Measurements from ENCODE around the gene CSAG3.
"Not testable (repeated sequence)": the region's sequence is repeated elsewhere in the genome, so short reads cannot be mapped to it uniquely, and the experiment has no call there.

The CSAG3 gene

DNA sequence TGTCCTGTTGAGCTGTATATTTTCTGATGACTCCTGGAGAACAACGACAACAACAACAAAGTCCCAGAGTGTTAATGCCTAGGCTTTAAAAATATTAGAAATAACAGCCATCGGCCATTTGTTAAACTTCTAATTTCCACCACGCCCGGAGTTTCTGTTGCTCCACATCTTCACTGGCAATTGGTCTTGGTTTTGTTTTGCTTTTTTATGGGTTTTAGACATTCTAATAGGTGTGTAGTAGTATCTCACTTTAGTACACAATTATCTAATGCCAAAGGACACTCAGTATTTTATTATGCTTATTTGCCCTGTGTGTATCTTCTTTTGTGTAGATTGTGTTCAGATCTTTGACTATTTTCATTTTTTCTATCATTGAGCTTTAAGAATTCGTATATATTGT is 20.5 kb upstream of the CSAG3 start:
- H3K4me3 ChIP-seq (ENCODE audit: low read depth, low read length) = no peak overlapping the region
- DNase-seq (ENCODE audit: low read depth) = no peak
- TF ChIP-seq, protein P1, sequence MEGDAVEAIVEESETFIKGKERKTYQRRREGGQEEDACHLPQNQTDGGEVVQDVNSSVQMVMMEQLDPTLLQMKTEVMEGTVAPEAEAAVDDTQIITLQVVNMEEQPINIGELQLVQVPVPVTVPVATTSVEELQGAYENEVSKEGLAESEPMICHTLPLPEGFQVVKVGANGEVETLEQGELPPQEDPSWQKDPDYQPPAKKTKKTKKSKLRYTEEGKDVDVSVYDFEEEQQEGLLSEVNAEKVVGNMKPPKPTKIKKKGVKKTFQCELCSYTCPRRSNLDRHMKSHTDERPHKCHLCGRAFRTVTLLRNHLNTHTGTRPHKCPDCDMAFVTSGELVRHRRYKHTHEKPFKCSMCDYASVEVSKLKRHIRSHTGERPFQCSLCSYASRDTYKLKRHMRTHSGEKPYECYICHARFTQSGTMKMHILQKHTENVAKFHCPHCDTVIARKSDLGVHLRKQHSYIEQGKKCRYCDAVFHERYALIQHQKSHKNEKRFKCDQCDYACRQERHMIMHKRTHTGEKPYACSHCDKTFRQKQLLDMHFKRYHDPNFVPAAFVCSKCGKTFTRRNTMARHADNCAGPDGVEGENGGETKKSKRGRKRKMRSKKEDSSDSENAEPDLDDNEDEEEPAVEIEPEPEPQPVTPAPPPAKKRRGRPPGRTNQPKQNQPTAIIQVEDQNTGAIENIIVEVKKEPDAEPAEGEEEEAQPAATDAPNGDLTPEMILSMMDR (IDR thresholded peaks at IDR 0.05; ENCODE audit: control insufficient read depth, extremely low read depth, insufficient read depth) = no peak

DNA sequence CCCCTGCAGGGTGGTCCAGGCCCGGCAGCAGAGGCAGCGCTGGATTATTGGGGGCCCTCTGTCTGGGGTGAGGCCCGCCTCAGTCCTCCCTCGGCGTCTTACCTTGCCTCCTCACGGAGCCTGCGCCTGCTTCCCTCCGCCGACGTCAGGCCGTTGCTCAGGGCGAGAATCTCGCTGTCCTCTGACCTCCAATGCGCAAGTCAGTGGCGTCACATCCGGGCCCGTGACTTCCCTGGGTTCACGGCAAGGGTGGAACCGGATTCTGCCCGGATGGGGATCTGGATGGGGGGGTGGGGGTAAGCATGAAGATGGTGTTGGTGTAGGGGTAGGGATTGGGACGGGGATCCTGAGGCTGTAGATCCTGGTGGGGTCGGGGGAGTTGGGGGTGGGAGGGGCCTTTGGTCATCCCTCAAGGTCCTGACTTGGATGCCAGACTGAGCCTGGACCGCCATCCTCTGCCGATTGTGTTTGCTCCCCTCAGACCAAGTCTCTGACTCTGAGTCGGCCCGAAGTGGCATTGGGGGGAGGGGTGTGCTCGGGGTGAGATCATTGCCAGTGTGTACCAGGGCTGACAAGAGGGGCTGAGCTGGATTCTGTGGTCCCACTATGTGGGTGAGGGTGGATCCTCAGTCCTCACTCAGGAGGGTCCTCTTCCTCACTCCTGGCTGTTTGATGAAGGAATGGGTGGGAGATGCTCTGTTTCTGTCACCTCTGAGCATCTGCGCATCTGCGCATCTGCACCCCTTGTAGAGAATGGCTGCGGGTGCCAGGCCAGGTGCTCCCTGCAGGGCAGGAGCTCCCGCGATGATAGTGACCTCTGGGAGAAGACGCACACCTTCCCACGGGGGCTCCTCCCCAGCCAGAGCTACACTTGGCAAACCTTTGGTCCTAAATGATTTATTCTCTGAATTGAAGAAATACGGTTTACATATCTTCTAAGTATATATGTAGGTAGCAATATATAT is 5.0 kb upstream of the CSAG3 start, which contains the start of gene MAGEA2:
TSS of gene MAGEA2 (minus strand) at position 157 of the 965 bp plus-strand sequence. CDS start 2,479 bp downstream, outside the sequence.
- not testable (repeated sequence) for DNase-seq (ENCODE audit: low read depth); H3K4me3 ChIP-seq (ENCODE audit: low read depth, low read length)

DNA sequence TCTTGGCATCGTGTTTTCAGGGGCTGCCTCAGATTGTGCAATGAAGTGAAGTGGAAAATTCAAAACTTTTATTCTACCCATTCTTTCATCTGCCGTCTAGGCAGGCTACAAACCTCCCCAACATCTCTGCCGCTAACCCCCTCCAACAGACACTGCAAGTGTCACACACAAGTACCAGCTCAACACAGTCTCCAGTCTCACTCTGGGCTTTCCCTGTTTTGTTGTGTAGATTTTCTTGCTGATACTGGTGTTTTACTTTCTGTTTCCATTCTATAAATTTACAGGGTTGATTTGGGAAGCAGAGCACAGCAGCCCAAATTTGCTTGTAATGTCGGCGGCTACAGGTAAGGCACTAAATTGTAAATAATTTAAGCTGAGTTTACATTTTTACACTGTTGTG is 4.1 kb upstream of the CSAG3 start:
- H3K4me3 ChIP-seq (ENCODE audit: low read depth, low read length); DNase-seq (ENCODE audit: low read depth): not testable (repeated sequence)

DNA sequence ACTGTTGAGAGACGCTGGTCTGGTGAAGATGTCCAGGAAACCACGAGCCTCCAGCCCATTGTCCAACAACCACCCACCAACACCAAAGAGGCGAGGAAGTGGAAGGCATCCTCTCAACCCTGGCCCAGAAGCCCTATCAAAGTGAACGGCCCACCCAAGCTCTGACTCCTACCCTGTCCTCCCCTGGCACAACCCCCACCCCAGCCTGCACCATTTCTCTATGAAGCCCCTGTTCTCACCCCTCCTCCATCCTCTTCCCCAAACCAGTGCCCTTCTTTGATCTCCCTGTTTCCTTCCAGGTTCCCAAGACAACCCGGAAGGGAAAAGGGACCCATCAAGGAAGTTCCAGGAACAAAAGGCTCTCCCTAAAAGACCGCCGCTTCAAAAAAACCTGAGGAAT is 526 bp downstream of the CSAG3 start:
- H3K4me3 ChIP-seq (ENCODE audit: low read depth, low read length) = not testable (repeated sequence)

DNA sequence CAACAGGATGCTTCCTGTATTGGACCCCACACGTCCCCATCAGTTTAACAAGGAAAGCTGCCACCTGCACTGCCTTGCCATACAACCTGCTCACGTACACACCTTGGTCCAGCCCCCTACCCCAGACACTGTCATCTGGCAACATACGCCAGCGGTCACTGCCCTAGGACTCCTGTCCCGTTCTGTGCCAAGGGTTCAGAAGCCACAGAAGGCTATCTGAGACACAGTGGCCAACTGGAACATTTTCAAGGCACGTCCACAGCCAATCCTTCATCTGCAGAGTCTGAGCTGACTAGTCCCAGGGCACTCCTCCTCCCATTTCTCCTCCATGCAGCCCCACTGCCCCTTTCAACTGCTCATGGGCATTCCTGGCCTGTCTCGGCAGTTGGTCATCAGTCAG is 2.6 kb downstream of the CSAG3 start:
- H3K4me3 ChIP-seq (ENCODE audit: low read depth, low read length); DNase-seq (ENCODE audit: low read depth): not testable (repeated sequence)

More for the DNA sequence above, 526 bp downstream of the CSAG3 start:
- DNase-seq (ENCODE audit: low read depth) = not testable (repeated sequence)

DNA sequence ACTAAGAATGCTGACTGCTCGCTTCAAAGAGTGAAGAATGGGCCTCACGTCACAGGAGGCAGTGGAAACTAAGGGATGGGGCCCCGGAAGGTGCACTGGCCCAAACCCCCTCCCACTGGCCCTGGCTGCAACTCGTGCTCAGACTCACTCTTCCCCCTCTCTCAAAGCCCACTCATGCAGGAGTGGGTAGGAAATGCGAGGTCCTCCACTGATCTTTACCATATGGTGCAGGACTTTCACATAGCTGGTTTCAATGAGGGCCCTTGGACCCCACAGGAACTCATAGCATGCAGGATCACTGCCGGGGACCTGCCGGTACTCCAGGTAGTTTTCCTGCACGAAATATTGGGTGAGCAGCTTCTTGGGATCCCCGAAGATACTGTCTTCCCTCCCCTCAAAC is 7.5 kb downstream of the CSAG3 start:
- DNase-seq (ENCODE audit: low read depth); H3K4me3 ChIP-seq (ENCODE audit: low read depth, low read length): not testable (repeated sequence)

DNA sequence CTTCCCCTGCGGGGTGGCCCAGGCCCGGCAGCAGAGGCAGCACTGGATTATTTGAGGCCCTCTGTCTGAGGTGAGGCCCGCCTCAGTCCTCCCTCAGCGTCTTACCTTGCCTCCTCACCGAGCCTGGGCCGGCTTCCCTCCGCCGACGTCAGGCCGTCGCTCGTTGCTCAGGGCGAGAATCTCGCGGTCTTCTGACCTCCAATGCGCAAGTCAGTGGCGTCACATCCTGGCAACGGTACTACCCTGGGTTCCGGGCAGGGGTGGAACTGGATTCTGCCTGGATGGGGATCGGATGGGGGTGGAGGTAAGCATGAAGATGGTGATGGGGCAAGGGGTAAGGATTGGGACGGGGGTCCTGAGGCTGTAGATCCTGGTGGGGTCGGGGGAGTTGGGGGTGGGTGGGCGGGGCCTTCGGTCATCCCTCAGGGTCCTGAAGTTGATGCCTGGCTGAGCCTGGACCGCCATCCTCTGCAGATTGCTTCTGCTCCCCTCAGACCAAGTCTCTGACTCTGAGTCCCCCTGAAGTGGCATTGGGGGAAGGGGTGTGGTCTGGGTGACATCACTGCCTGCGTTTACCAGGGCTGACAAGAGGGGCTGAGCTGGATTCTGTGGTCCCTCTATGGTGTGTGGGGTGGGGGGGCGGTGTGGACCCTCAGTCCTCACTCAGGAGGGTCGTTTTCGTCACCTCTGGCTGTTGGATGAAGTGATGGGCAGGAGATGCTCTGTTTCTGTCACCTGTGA is 10.7 kb downstream of the CSAG3 start, which contains the start of gene MAGEA6:
TSS of gene MAGEA6 (minus strand) at position 141 of the 741 bp plus-strand sequence. CDS start 2,039 bp downstream, outside the sequence.
- DNase-seq (ENCODE audit: low read depth) = not testable (repeated sequence)
- H3K4me3 ChIP-seq (ENCODE audit: low read depth, low read length) = peak within 1 kb of the TSS; percentile 50

DNA sequence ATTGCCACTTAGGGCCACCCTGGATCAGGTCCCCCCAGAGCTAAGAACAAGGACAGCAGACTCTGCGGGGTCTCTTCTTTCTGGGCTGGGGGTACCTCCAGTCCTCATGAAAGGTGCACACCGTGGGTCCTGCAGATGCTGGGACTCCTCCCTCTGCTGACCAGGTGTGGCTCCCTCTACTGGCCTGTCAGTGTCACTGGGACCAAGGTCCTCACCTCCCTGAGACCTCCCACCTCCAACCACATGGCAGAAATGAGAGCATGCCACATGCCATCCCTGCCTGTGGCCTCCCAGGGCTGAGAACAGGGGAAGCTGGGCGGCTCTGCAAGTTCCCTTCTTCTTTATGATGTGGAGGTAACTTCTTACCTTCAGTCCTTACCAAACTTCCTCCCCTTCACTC is 28.0 kb downstream of the CSAG3 start:
- not testable (repeated sequence) for H3K4me3 ChIP-seq (ENCODE audit: low read depth, low read length); DNase-seq (ENCODE audit: low read depth)

DNA sequence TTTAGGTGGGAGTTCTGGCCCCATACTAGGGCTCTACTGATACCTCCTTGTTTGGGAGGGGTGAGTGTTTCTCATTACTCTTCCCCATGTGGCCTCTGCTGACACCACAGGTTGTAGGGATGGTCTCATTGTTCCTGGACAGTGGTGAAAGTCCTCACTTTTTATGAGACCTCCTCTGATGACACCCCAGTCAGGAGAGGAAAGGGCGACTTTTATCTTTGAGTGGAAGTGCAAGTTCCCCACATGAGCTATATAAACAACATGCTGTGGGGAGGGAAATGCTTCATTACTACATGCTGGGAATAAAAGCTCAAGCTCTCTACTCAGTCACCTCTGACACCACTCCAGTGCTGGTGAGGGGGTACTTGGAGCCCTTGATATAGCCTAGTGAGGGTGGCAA is 39.9 kb downstream of the CSAG3 start:
- TF ChIP-seq, protein P1 (IDR thresholded peaks at IDR 0.05; ENCODE audit: control insufficient read depth, extremely low read depth, insufficient read depth) = no peak
- DNase-seq (ENCODE audit: low read depth) = no peak
- H3K4me3 ChIP-seq (ENCODE audit: low read depth, low read length) = no peak overlapping the region

DNA sequence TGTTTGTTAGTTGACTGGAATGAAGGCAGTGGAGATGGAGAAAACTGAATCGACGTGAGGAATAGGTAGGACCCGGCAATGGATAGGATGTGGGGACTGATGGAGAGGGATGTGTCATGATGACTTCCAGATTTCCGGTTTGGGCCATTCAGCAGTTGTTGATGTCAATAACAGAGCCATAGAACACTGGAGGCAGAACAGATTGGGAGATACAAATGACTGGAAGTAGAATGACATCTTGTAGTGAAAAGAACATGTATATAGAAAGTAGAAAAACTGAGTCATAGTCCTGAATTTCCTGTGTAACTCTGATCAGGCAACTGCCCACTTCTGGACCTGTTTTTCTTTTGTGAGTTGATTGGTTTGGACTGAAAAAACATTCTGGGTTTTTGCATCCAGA is 47.0 kb downstream of the CSAG3 start:
- TF ChIP-seq, protein P1 (IDR thresholded peaks at IDR 0.05; ENCODE audit: control insufficient read depth, extremely low read depth, insufficient read depth) = no peak
- H3K4me3 ChIP-seq (ENCODE audit: low read depth, low read length) = no peak overlapping the region
- no peak for DNase-seq (ENCODE audit: low read depth)
